BLaER1 treated with 17β-estradiol and CSF1 and Interleukin-3, amounts not matched to agents 10 nM and 100 nM (cell line): Measurements from ENCODE around the gene FLT4.

ENCODE experiments used
- H3K27ac ChIP-seq, 11 experiments: shearing (Covaris generic); formaldehyde crosslinking; 2 replicates each; pipeline ENCODE4 v1.8.1; 2022
- H3K27me3 ChIP-seq, 11 experiments: shearing (Covaris generic); formaldehyde crosslinking; 2 replicates each; pipeline ENCODE4 v1.8.1; 2022
- H3K36me3 ChIP-seq, 11 experiments: shearing (Covaris generic); formaldehyde crosslinking; 2 replicates each; pipeline ENCODE4 v1.8.1; 2022
- H3K4me1 ChIP-seq, 10 experiments: shearing (Covaris generic); formaldehyde crosslinking; 2 replicates each; pipeline ENCODE4 v1.8.1; 2022
- H3K4me2 ChIP-seq, 11 experiments: shearing (Covaris generic); formaldehyde crosslinking; 2 replicates each; pipeline ENCODE4 v1.8.1; 2022
- H3K4me3 ChIP-seq, 10 experiments: shearing (Covaris generic); formaldehyde crosslinking; 2 replicates each; pipeline ENCODE4 v1.8.1; 2022
- H3K9ac ChIP-seq, 11 experiments: shearing (Covaris generic); formaldehyde crosslinking; 2 replicates each; pipeline ENCODE4 v1.8.1; 2022
- H3K9me3 ChIP-seq, 11 experiments: shearing (Covaris generic); formaldehyde crosslinking; replicated peaks in 1 of 11; 2 replicates each; pipeline ENCODE4 v1.8.1; 2022
- H4K20me1 ChIP-seq, 11 experiments: shearing (Covaris generic); formaldehyde crosslinking; 2 replicates each; pipeline ENCODE4 v1.8.1; 2022
- Cebpa-rat ChIP-seq, 11 experiments: shearing (Covaris generic); IDR thresholded peaks; 2 replicates each; pipeline ENCODE4 v1.8.1; 2022

FLT4 gene

GRCh38 chr5:180563994-180564393 is 85.4 kb downstream of the FLT4 start:
- Histone ChIP-seq H4K20me1 (peaks cover 9 to 50% (median 20%) of the 10 kb centered on the region in 11 experiments; a peak in 17 of 22 replicates), H3K4me3 (no peak overlapping the region), H3K9ac (no peak overlapping the region), H3K36me3 (peaks cover 94 to 100% (median 99%) of the 10 kb centered on the region in 11 experiments), H3K4me1 (no peaks in the 10 kb centered on the region), H3K9me3 (peaks cover 0 to 17% (median 3%) of the 10 kb centered on the region in 11 experiments; a peak in 4 of 22 replicates), H3K27me3 (no peaks in the 10 kb centered on the region), H3K4me2 (no peak overlapping the region), H3K27ac (no peak overlapping the region)
- TF ChIP-seq Cebpa-rat (IDR thresholded peaks at IDR 0.05), result no peak

- no peak overlapping the region for H3K4me3 ChIP-seq
- no peak overlapping the region for H3K27ac ChIP-seq
- no peaks in the 10 kb centered on the region for H3K4me1 ChIP-seq
- TF ChIP-seq Cebpa-rat (IDR thresholded peaks at IDR 0.05), result no peak
- no peak overlapping the region for H3K9ac ChIP-seq
- no peaks in the 10 kb centered on the region for H3K27me3 ChIP-seq
- H3K4me2 ChIP-seq, result no peak overlapping the region
- peaks cover 0 to 17% (median 3%) of the 10 kb centered on the region in 11 experiments; a peak in 5 of 22 replicates for H3K9me3 ChIP-seq
- H4K20me1 ChIP-seq, result peaks cover 5 to 79% (median 31%) of the 10 kb centered on the region in 11 experiments; a peak in 15 of 22 replicates
- peaks cover 91 to 100% (median 98%) of the 10 kb centered on the region in 11 experiments for H3K36me3 ChIP-seq
Measured at GRCh38 chr5:180558232-180558631, 91.2 kb downstream of the FLT4 start.

GRCh38 chr5:180557217-180557809 is 92.1 kb downstream of the FLT4 start:
- Histone ChIP-seq H3K27me3 (no peaks in the 10 kb centered on the region), H3K4me2 (no peak overlapping the region), H3K9ac (no peak overlapping the region), H3K9me3 (peaks cover 0 to 17% (median 3%) of the 10 kb centered on the region in 11 experiments; a peak in 5 of 22 replicates), H4K20me1 (peaks cover 5 to 74% (median 34%) of the 10 kb centered on the region in 11 experiments; a peak in 15 of 22 replicates), H3K4me1 (no peaks in the 10 kb centered on the region), H3K27ac (no peak overlapping the region), H3K4me3 (no peak overlapping the region), H3K36me3 (peaks cover 91 to 100% (median 100%) of the 10 kb centered on the region in 11 experiments)
- TF ChIP-seq Cebpa-rat (IDR thresholded peaks at IDR 0.05), result no peak

DNA sequence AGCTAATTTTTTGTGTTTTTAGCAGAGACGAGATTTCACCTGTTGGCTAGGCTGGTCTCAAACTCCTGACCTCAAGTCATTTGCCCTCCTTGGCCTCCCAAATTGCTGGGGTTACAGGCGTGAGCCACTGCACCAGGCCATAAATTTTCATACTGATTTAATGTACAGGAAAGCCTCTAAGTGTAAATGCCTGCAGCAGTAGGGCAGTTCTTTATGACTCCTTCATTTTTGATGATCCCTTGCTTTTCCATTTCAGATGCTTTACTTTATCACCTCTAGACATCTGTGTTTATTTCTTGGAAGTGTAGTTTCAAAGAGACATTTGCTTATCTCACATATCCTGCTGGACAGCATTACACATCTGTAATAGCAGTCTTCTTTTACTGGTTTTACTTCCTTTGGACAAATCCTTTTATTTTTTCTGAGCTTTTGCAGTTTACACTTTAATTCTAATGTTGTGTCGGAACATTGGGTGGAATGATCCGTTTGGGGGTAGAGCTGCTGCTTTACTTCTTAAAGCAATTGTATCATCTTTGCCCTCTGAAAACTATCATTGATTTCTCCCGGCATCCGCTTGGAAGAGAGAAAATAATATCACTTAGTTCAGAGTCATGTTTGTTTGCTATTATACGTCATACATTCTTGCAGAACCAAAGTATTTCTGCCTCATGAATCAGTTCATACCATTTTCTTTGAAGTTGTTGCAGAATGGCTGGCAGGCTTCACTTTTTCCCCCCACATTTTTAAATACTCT is 94.1 kb downstream of the FLT4 start:
- Histone ChIP-seq H3K27ac (no peak overlapping the region), H3K4me3 (no peak overlapping the region), H4K20me1 (peaks cover 0 to 67% (median 20%) of the 10 kb centered on the region in 11 experiments; a peak in 13 of 22 replicates), H3K27me3 (no peaks in the 10 kb centered on the region), H3K9me3 (peaks cover 0 to 6% (median 0%) of the 10 kb centered on the region in 11 experiments; a peak in 1 of 22 replicates), H3K36me3 (peaks cover 91 to 100% (median 100%) of the 10 kb centered on the region in 11 experiments), H3K4me1 (no peaks in the 10 kb centered on the region), H3K9ac (no peak overlapping the region), H3K4me2 (no peak overlapping the region)
- no peak for TF ChIP-seq Cebpa-rat (IDR thresholded peaks at IDR 0.05)

GRCh38 chr5:180553530-180553929 is 95.9 kb downstream of the FLT4 start:
- TF ChIP-seq Cebpa-rat (IDR thresholded peaks at IDR 0.05), result no peak
- Histone ChIP-seq H3K9ac (no peak overlapping the region), H3K4me2 (no peak overlapping the region), H3K36me3 (peaks cover 95 to 100% (median 100%) of the 10 kb centered on the region in 11 experiments), H3K9me3 (peaks cover 0 to 3% (median 0%) of the 10 kb centered on the region in 11 experiments; a peak in 2 of 22 replicates), H4K20me1 (peaks cover 0 to 69% (median 16%) of the 10 kb centered on the region in 11 experiments; a peak in 14 of 22 replicates), H3K27me3 (no peaks in the 10 kb centered on the region), H3K4me3 (no peak overlapping the region), H3K27ac (no peak overlapping the region), H3K4me1 (no peaks in the 10 kb centered on the region)
